ENCODE measurements around the gene RAC2. TPM values are rescaled to one million over a fixed set of nuclear protein-coding genes. Genes with fewer than 3 reads are reported as not detected.
"Not testable (repeated sequence)": the region's sequence is repeated elsewhere in the genome, so short reads cannot be mapped to it uniquely, and the experiment has no call there.

RAC2 gene
- total RNA-seq, 1 donor from 2014 or later = 5.1 TPM

- DNase-seq (no peak), ATAC-seq (no peak)
- intact Hi-C loops (cut with micrococcal nuclease) = no loop called here
These were observed 4.5 kb downstream of the RAC2 start for GRCh38 chr22:37239336-37240239.

GRCh38 chr22:37237371-37238268, 6.4 kb downstream of the RAC2 start:
- DNase-seq (no peak), ATAC-seq (no peak)
- intact Hi-C loops (cut with micrococcal nuclease) = no loop called here

- DNase-seq = no peak
- no peak for ATAC-seq
These were observed 8.0 kb downstream of the RAC2 start for GRCh38 chr22:37235897-37236607.

GRCh38 chr22:37234736-37235711, 9.0 kb downstream of the RAC2 start:
- ATAC-seq = no peak
- intact Hi-C loops (cut with micrococcal nuclease) = no loop called here
- no peak for DNase-seq

More at GRCh38 chr22:37235897-37236607, 8.0 kb downstream of the RAC2 start:
- intact Hi-C loops (cut with micrococcal nuclease) = no loop called here

- no peak for DNase-seq
- ATAC-seq = no peak
- intact Hi-C loops (cut with micrococcal nuclease) = no loop called here
These were observed 10.1 kb downstream of the RAC2 start for GRCh38 chr22:37233751-37234631.

- DNase-seq; intact Hi-C loops (cut with micrococcal nuclease); ATAC-seq: not testable (repeated sequence)
These were observed 10.7 kb downstream of the RAC2 start for GRCh38 chr22:37233371-37233750.

- DNase-seq (no peak), ATAC-seq (no peak)
- intact Hi-C loops (cut with micrococcal nuclease) = no loop called here
These were observed 11.7 kb downstream of the RAC2 start for GRCh38 chr22:37232140-37232998.

GRCh38 chr22:37231406-37232139, 12.5 kb downstream of the RAC2 start:
- intact Hi-C loops (cut with micrococcal nuclease) = no loop called here
- ATAC-seq (no peak), DNase-seq (no peak)

GRCh38 chr22:37230673-37231405, 13.2 kb downstream of the RAC2 start:
- DNase-seq = no peak
- no peak for ATAC-seq

GRCh38 chr22:37229805-37230672, 14.0 kb downstream of the RAC2 start:
- DNase-seq = peak; percentile 57
- intact Hi-C loops (cut with micrococcal nuclease) = no loop called here
- peak; percentile 53 for ATAC-seq

More at GRCh38 chr22:37230673-37231405, 13.2 kb downstream of the RAC2 start:
- intact Hi-C loops (cut with micrococcal nuclease) = no loop called here

- peak; percentile 12 for ATAC-seq
- intact Hi-C loops (cut with micrococcal nuclease) = no loop called here
- no peak for DNase-seq
These were observed 14.9 kb downstream of the RAC2 start for GRCh38 chr22:37229012-37229804.

- ATAC-seq (peak; percentile 34), DNase-seq (peak; percentile 49)
- intact Hi-C loops (cut with micrococcal nuclease) = no loop called here
These were observed 15.7 kb downstream of the RAC2 start for GRCh38 chr22:37228106-37229011.

All from left ventricle myocardium superior (tissue), 1 donor.